GM10248 (cell line): ENCODE results near the gene RNF145.

Experiments
- CTCF ChIA-PET: fragments of 300-600 bp; sonication (Branson Sonifier 250); formaldehyde crosslinking; extraction: SDS; loops from one replicate; lab custom pipeline; 2021; ENCODE audit warnings: antibody characterized with exemption; lab: Yijun Ruan, JAX
- POLR2A ChIA-PET: fragments of 350-650 bp; sonication (Branson Sonifier 250); formaldehyde crosslinking; extraction: SDS; loops from one replicate; lab custom pipeline; 2020; ENCODE audit warnings: antibody characterized with exemption; lab: Yijun Ruan, JAX
- DNase-seq: peaks from one replicate; pipeline ENCODE4 v3.0.0; 2012; ENCODE audit errors: extremely low spot score
- CTCF ChIP-seq: IDR thresholded peaks from 2 replicates; pipeline ENCODE4 v1.5.1; 2012; ENCODE audit warnings: mild to moderate bottlenecking, low read depth; ENCODE audit errors: extremely low read depth, missing control alignments, control extremely low read depth

RNF145 gene

GRCh38 chr5:159189310-159189709, 20.0 kb downstream of the RNF145 start:
- ChIA-PET POLR2A (no interaction called here), CTCF (interaction anchor here (1.4 to 4.9 kb wide), 3 partner anchors 11 to 32 kb away, joined by 4 to 21 read pairs (median 6); no protein-coding TSS in a partner anchor)
- no peak for DNase-seq
- no peak for TF ChIP-seq CTCF

- CTCF ChIA-PET: interaction anchor here (1.2 to 2.8 kb wide), 3 partner anchors 9 to 31 kb away, joined by 3 to 10 read pairs (median 3); no protein-coding TSS in a partner anchor
- POLR2A ChIA-PET: no interaction called here
- TF ChIP-seq CTCF: no peak
- no peak for DNase-seq
Observed at GRCh38 chr5:159187719-159188118, 21.6 kb downstream of the RNF145 start.

- DNase-seq: no peak
- ChIA-PET CTCF (interaction anchor here (1.2 to 2.8 kb wide), 6 partner anchors 8 to 29 kb away, joined by 3 to 11 read pairs (median 5); no protein-coding TSS in a partner anchor), POLR2A (no interaction called here)
- TF ChIP-seq CTCF: no peak
Observed at GRCh38 chr5:159186319-159186718, 23.0 kb downstream of the RNF145 start.

- POLR2A ChIA-PET: no interaction called here
- no peak for DNase-seq
- TF ChIP-seq CTCF: no peak
- CTCF ChIA-PET: interaction anchor here (1.8 to 2.8 kb wide), 4 partner anchors 8 to 29 kb away, joined by 4 to 11 read pairs (median 8); no protein-coding TSS in a partner anchor
Observed at GRCh38 chr5:159185773-159186172, 23.6 kb downstream of the RNF145 start.

- ChIA-PET CTCF (interaction anchor here (0.6 to 2.8 kb wide), 8 partner anchors 9 to 28 kb away, joined by 3 to 11 read pairs (median 4); no protein-coding TSS in a partner anchor), POLR2A (no interaction called here)
- peak; percentile 24 for DNase-seq
- TF ChIP-seq CTCF: no peak
Observed at GRCh38 chr5:159184858-159185381, 24.4 kb downstream of the RNF145 start.

- CTCF ChIA-PET: interaction anchor here (0.9 to 1.2 kb wide), 3 partner anchors 9 to 27 kb away, joined by 3 to 4 read pairs (median 3); no protein-coding TSS in a partner anchor
- no peak for DNase-seq
- POLR2A ChIA-PET: no interaction called here
- TF ChIP-seq CTCF: no peak
Observed at GRCh38 chr5:159184236-159184635, 25.1 kb downstream of the RNF145 start.
